Measurements from ENCODE around the gene CLDN15.
"Not testable (repeated sequence)": the region's sequence is repeated elsewhere in the genome, so short reads cannot be mapped to it uniquely, and the experiment has no call there.

Gene CLDN15, protein sequence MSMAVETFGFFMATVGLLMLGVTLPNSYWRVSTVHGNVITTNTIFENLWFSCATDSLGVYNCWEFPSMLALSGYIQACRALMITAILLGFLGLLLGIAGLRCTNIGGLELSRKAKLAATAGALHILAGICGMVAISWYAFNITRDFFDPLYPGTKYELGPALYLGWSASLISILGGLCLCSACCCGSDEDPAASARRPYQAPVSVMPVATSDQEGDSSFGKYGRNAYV

DNA sequence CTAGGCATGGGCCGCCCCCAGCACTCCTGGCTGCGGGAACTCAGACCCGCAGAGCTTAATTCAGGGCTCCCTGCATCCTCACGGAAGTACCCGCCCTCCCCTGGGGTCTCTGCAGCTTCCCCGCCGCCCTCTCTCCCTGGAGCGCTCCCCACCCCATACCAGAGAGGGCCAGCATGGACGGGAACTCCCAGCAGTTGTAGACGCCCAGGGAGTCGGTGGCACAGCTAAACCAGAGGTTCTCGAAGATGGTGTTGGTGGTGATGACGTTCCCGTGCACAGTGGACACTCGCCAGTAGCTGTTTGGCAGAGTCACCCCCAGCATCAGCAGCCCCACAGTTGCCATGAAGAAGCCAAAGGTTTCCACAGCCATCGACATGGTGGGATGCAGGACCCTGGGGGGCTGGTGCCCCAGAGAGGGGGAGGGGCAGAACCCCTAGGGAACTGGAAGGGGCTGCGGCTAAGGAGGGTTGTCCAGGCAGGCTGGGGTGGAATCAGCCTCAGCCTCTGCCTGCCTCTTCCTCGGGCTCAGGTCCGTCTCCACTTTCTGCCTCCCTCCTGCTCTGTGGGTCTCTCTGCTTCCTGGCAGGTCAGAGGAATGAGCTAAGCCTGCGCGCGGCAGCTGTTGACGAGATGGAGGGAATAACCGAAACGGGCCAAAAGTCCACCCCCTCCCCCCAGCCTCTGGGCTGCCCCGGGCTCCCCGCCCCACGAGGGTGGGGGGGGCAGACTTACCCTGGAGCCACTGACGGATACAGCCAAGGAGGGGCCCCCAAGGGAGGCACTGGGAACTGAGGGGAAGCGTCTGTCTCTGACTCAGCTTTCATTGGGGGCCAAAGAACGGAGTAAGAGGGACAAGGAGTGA, at the start of gene CLDN15:
Gene CLDN15, minus strand, starts transcription at position 597 of the 862 bp plus-strand sequence. Its CDS starts 221 bp downstream, at position 376.
- peak; percentile 78 for DNase-seq (ENCODE audit: low spot score)

DNA sequence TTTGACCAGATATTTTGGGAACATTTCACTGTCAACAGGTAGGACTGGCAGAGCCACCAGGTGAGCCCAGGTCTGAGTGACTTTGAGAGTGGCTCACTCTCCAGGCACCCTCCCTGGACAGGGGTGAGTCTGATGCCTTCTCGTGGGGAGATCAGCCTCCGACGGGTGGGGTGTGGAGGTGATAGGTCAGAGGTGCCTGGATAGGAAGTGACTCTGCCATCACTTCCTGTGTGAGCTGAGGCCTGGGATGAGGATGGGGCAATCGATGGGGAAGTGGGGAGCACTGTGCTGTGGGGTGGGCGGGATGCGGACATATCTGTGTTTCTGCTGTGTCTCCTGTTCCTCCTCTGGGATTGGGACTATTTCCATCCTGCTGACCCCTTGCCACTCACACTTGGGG, 49.4 kb upstream of the CLDN15 start:
- no peak for DNase-seq (ENCODE audit: low spot score)

DNA sequence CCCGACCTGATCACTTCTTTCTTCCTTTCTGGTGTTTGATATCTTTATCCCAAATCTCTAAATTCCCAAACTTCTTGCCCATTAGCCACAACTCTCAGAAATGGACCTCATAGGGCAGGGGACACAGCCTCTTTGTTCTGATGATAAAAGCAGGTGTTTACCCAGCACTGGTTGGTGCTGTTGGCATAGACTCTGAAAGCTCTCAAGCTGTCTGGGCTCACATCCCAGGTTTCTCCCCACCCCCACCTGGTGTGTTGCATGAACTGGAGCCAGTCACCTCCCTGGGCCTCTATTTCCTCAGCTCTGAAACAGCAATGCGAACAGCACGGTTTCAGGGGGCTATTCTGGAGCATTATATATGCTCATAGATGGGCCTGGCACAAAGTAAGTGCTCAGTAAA, 48.3 kb upstream of the CLDN15 start:
- not testable (repeated sequence) for DNase-seq (ENCODE audit: low spot score)

DNA sequence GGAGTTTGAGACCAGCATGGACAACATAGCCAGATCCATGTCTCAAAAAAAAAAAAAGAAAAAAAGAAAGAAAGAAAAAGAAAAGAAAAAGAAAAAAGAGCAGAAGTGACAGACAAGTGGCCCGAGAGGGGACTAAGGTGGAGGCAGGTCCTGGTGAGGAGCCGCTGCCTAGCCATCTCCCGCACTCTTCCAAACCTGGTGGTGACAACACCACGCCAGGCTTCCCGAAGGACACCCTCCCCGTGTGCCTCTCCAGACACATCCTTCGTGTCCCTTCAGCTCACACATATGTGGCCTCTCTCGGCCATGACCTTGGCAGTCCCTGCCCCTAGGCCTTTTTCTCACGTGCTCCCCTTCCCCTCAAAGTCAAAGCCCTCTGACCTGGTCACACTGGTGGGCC, 47.6 kb upstream of the CLDN15 start:
- no peak for DNase-seq (ENCODE audit: low spot score)

DNA sequence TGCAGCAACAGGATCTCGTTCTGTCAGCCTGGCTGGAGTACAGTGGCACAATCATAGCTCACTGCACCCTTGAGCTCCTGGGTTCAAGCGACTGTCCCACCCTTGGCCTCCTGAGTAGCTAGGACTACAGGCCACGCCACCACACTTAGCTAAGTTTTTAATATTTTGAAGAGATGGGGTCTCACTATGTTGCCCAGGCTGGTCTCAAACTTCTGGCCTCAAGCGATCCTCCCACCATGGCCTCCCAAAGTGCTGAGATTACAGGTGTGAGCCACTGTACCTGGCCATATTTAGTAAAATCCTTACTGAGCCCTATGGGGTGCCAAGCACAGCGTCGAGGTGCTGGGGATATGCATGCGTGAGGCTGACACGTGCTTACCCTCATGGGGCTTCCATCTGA, 43.3 kb upstream of the CLDN15 start:
- DNase-seq (ENCODE audit: low spot score), result not testable (repeated sequence)

DNA sequence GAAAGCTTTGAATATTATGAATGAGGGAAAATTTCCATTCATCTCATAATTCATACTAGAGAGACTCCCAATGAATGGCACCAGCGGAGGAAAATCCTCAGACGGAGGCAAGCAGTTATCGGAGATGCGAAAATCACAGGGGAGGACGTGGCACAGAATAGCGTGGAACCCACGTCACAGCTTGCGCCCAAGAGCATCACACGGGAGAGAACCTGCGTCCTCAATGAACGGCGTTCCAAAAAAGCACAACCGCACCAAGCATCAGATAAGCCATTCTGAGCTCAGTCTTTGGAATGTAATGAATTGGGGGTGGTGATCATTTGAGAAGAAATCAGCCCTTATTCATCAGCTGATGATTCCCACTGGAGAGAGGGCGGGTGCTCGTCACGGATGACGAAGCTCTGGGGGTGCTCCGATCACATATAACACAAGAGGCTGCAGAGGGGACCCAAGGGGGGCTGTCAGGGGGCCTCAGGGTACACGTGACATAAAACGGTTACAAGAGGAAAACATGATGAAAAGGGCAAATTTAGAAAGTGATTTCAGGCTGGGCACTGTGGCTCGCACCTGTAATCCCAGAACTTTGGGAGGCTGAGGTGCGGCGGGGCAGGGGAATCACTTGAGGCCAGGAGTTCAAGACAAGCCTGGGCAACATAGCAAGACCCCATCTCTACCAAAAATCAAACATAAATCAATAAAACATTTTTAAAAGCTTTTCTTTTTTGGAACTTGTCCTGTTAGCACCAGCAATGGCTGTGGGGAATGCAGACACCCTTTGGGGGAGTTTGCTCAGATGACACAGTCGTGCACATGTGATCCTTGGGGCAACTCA, 41.1 kb upstream of the CLDN15 start:
- DNase-seq (ENCODE audit: low spot score), result no peak

DNA sequence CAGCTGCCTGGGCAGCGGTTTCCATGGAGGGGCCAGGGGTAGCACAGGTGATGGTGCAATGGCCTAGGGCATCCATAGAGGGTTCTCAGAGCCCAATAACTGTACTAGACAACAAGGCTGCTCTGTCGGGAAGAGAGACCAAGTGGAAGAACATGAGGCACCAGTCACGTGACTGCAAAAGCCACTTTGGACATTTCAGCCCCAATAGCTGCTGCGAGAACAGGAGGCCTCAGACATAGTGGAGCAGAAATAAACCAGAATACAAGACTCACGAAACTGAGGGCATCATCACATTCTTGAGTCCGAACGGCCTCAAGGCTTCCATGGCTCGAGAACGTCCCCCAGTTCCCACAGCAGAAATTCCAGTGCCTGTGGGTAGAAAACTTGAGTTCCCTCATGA, 39.6 kb upstream of the CLDN15 start:
- no peak for DNase-seq (ENCODE audit: low spot score)

DNA sequence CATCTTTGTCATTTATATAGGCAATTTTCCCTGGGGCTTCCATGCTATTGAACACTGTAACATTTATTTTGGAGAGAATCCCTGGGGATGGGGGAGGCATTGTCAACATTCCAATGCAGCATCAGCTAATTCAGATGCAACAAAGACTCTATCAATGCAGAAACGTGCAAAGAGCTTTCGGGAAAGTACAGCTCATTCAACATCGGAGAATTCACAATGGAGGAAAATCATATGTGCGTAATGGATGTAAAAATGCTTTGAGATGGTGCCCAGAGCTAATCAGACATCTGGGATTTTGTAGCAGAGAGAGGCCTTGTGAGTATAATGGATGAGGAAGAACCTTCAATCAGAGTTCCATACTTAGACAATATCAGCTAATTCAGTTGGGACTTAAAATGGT, 35.6 kb upstream of the CLDN15 start:
- no peak for DNase-seq (ENCODE audit: low spot score)

DNA sequence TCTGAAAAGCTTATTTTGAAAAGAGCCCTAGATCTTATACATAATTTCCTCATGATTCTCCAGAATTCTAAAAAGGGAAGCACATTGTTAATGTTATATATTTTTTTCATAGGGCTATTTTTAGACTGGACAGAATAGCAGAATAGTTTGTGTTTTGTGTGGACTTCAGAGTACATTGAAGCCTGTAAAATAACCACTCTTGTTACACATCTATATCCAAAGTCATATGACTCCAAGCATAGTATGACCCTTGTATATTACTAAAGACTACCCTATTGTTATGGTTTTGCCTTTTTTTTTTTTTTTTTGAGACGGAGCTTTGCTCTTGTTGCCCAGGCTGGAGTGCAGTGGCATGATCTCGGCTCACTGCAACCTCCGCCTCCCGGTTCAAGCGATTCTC, 33.4 kb upstream of the CLDN15 start:
- DNase-seq (ENCODE audit: low spot score), result no peak

DNA sequence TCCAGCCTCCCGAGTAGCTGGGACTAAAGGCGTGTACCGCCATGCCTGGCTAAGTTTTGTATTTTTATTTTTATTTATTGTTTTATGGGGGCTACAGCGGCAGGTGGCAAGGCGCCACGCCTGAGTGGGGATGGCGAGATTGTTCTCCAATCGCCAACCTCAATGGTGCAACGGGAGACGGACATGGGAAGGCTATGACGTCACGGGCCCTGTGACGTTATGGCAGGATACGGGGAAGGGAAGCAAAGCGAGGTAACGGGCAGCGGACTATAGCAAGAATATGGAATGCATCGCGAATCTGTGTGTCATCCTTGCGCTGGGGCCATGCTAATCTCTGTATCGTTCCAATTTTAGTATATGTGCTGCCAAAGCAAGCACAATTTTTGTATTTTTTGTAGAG, 32.1 kb upstream of the CLDN15 start:
- no peak for DNase-seq (ENCODE audit: low spot score)

DNA sequence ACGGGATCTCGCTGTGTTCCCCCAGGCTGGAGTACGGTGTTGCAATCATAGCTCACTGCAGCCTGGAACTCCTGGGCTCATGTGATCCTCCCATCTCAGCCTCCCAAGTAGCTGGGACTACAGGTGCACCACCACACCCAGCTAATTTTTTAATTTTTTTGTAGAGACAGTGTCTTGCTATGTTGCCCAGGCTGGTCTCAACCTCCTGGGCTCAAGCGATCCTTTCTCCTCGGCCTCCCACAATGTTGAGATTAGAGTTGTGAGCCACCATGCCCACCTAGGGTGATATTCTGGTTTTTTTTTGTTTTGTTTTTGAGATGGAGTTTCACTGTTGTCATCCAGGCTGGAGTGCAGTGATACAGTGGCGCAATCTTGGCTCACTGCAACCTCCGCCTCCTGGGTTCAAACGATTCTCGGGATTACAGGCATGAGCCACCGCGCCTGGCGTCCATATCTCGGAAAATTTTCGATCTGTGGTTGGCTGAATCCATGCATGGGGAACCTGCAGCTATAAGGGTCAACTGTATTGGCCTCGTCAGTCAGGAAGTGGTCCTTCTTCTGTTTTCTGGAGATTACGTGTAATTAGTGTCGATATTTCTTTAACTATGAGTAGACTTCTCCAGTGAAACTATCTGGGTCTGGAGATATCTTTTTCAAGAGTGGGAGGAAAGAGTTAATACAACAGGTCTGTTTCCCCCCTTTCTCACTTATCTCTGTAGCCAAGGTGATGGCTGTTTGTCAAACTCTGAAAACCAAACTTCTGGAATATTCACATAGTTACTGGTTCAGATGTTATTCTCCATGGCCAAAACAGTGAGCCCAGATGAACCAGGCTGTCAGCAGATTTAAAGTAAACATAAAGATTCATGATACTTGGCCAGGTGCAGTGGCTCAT, 28.3 kb upstream of the CLDN15 start:
- no peak for DNase-seq (ENCODE audit: low spot score)

DNA sequence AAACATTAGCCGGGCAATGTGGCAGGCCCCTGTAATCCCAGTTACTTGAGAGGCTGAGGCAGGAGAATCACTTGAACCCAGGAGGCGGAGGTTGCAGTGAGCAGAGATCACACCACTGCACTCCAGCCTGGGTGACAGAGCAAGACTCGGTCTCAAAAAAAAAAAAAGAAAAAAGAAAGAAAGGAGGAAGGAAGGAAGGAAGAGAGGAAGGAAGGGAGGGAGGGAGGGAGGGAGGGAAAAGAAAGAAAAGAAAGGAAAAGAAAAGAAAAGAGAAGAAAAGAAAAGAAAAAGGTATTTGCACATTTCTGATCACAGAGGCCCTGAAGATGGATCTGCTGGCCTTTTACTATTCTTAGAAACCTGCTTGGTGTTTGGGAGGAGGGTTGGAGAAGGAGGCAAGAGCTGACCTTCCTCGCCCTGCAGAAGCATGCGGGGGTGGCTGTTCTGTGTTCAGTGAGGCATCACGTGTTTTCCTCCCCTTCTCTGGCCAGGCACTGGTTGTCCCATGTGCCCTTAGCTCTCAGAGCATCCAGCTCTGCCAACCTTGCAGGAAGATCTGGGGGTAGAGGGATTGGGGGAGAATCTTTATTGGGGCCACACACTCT, 26.6 kb upstream of the CLDN15 start:
- not testable (repeated sequence) for DNase-seq (ENCODE audit: low spot score)

DNA sequence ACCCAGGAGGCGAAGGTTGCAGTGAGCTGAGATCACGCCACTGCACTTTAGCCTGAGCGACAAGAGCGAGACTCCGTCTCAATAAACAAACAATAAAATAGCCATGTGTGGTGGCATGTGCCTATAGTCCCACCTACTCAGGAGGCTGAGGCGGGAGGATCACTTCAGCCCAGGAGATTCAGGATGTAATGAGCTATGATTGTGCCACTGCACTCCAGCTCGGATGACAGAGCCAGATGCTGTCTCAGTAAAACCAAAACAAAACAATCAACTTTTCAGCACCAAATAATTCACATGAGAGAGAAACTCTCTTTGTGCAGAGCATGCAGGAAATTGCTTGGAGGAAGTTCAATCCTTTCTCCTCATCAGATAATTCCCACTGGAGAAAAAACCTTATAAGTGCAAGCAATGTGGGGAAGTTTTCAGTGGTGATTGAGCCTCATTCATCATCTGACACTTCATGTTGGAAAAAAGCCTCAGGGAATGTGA, 20.7 kb upstream of the CLDN15 start:
- DNase-seq (ENCODE audit: low spot score), result no peak

DNA sequence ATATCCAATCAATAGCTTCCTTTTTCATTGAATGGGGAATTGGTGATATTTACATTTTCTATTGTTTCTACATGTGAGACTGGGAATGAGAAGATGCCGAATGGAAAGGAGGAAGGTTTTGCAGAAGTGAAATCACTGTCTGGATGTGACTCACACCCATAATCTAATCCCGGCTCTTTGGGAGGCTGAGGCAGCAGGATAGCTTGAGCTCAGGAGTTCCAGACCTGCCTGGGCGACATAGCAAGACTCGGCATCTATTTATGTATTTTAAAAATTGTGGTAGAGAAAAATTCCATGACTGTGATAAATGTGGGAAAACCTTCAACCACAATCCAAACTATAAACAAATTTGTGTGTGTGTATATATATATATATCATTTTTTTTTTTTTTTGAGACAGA, 18.2 kb upstream of the CLDN15 start:
- DNase-seq (ENCODE audit: low spot score), result no peak

DNA sequence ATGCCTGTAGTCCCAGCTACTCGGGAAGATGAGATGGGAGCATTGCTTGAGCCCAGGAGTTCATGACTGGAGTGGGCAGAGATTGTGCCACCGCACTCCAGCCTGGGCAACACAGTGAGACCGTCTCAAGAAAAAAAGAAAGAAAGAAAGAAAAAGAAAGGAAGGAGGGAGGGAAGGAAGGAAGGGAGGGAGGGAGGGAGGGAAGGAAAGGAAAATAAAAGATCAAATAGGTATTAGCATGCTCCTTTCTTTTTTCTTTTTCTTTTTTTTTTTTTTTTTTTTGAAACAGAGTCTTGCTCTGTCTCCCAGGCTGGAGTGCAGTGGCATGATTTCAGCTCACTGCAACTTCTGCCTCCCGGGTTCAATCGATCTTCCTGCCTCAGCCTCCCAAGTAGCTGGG, 15.6 kb upstream of the CLDN15 start:
- DNase-seq (ENCODE audit: low spot score), result not testable (repeated sequence)

DNA sequence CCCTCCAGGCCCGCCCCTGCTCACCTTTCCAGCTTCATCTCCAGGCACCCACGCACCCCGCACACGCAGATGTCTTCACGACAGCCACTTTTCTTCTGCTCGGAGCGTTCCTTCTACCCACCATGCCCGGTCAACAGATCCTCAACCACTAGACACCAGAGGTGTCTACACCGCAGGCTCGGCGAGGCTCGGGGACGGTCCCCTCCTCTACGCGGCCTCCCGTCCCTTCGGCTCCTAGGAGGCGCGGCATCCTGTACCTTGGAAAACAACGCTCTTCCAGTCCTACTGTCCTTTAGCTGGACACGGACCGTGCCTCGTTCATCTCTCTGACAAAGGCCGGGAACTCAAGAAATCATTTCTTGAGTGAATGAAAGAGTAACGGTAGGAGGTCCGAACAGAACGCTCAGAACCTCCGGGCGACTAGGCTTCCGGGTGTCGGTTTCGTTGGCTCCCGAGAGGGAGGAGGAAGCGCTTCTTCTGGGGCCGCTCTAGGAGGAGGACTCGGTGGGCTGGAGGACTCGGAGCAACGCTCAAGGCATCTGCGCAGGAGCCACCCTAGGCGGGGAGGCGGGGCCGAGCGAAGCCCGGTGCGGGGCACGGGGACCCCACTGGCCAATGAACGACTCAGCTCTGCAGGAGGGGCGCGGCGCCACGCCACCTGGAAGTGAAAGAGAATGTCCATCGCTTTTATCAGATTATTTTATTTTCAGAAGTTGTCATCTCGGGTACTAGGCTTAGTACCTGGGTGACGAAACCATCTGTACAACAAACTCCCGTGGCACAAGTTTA, 14.5 kb upstream of the CLDN15 start:
- DNase-seq (ENCODE audit: low spot score), result peak; percentile 99

DNA sequence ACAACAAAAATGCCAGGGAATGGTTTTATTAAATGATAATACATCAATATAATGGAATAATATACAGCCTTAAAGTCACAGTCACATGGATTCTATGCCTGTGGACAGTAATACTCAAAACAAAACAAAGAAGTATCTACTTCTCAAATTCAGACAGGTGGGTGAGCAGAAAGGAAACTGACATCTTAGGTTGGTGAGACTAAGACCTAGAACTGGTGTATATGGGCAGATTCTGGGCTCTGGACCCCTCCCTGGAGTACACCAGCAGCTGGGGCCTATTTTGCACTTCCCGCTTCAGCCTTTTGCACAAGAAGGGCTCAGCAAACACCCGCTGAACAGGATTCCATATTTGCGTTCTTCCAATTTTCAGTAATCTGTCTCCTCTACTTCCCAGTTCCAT, 12.7 kb upstream of the CLDN15 start:
- no peak for DNase-seq (ENCODE audit: low spot score)

DNA sequence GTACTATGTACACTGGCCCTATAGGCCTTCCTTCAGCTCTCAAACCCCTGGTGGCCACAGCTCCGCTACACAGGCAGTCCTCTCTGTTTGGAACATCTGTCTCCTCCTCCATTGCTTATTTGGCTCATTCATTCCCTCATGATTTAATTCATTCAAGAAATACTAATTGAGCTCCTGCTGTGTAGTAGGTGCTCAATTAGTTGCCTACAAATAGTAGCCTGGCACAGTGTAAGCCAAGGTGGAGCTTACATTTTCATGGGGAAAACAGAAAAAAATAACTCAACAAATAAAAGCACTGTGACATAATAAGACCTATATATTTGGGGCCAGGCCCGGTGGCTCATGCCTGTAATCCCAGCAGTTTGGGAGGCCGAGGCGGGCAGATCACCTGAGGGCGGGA, 10.7 kb upstream of the CLDN15 start:
- DNase-seq (ENCODE audit: low spot score), result no peak

DNA sequence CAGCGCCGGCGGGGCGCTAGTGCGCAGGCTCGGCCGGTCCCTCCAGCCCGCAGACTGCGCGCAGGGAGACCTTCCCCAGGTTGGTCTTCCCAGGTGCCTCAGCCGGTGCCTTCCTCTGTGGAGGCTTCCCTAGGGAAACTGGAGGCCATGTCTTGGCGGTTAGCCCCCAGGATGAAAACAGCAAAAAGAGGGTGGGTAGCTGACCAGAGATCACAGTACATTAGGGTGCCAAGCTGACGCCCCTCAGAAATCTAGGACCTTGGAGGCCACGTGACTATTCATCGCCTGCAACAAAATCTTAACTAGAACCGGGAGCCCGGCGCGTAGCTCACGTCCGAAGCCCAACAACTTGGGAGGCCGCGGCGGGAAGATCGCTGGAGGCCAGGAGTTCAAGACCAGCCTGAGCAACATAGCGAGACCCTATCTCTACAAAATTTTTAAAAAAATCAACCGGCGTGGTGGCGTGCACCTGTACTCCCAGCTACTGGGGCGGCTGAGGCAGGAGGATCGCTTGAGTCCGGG, 7.6 kb upstream of the CLDN15 start:
- no peak for DNase-seq (ENCODE audit: low spot score)

Measured in GM03348 (cell line).